Heart left ventricle (tissue), 13 donors: Measurements from ENCODE around the gene TRH.

ENCODE experiments used
- CTCF ChIP-seq, 12 donors: fragments of 200-600 bp; sonication (generic) in 4 of 12; IDR thresholded peaks; one replicate each; pipeline versions ENCODE4 v1.5.0 to v1.8.0; 2018 to 2022; ENCODE audit warnings: antibody characterized with exemption in 12 of 12, mild to moderate bottlenecking in 5 of 12
- POLR2A ChIP-seq, 2 donors: fragments of 450-650 bp; IDR thresholded peaks; one replicate each; pipeline ENCODE4 v1.6.1; 2017; ENCODE audit warnings: antibody characterized with exemption in 2 of 2, mild to moderate bottlenecking in 2 of 2, moderate library complexity in 2 of 2
- donor health status: ischemic (EF 13 %, LVEDD 7.1; RV severe dilation, severe dysfunction).
- donor health status: DM: no; HTN: yes; CAD: no.
- donor health status: DM: no; HTN: no; CAD: no.
- donor health status: ischemic (EF 25% LVEDD 6.9; RV normal size, moderate dysfunction).
- donor health status: ischemic (EF 25% LVEDD 5.7; RV mildly dilated, moderate dysfunction).
- donor health status: ischemic (EF 35%, LVEDD 5.7; RV mildly dilated, moderate dysfunction).
- donor health status: nonischemic (EF 11% LVEDD 7.7; RV severe dilation, severe dysfunction).
- donor health status: DM: yes; HTN: yes; CAD: no.
- donor health status: PGD.
- donor health status: ischemic (EF 29% LVEDD 5.4; RV normal size, mild dysfunction).
- donor health status: nonischemic (EF 23%, LVEDD 6.1; RV moderate dilation, normal function).

DNA sequence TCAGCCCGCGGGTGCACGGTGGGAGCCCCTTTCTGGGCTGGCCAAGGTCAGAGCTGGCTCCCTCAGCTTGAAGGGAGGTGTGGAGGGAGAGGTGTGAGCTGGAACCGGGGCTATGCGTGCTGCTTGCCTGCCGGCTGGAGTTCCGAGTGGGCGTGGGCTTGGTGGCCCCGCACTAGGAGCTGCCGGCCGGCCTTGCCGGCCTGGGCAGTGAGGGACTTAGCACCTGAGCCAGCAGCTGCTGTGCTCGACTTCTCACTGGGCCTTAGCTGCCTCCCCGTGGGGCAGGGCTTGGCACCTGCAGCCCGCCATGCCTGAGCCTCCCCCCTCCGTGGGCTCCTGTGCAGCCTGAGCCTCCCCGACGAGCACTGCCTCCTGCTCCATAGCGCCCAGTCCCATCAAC, 36.0 kb downstream of the TRH start:
- TF ChIP-seq POLR2A (IDR thresholded peaks at IDR 0.05), result no peak
- no peak for TF ChIP-seq CTCF (IDR thresholded peaks at IDR 0.05)
